Heart left ventricle (tissue), 16 donors: ENCODE measurements around the gene ME1. TPM values are rescaled to one million over a fixed set of nuclear protein-coding genes. Genes with fewer than 3 reads are reported as not detected.
"Not testable (repeated sequence)": the region's sequence is repeated elsewhere in the genome, so short reads cannot be mapped to it uniquely, and the experiment has no call there.

Experiments
- ATAC-seq, 4 donors: fragments of 200-7000 bp; cut with Tn5 transposase; one replicate each; pipeline ENCODE4 v1.9.1; 2020 to 2022; ENCODE audit warnings: moderate library complexity in 4 of 4, mild to moderate bottlenecking in 3 of 4, moderate number of reproducible peaks in 1 of 4
- DNase-seq, 5 donors: peaks; one replicate each; pipeline ENCODE4 v3.0.0-alpha.2; 2020
- H3K27ac ChIP-seq, 12 donors: fragments of 200-600 bp; sonication (generic) in 4 of 12; one replicate each; pipeline versions ENCODE4 v1.5.0 to v1.8.0; 2016 to 2022; ENCODE audit warnings: mild to moderate bottlenecking in 2 of 12
- H3K27me3 ChIP-seq, 9 donors: fragments of 200-600 bp; sonication (generic) in 2 of 9; one replicate each; pipeline versions ENCODE4 v1.5.1 to v1.8.0; 2016 to 2022; ENCODE audit warnings: mild to moderate bottlenecking in 3 of 9
- H3K36me3 ChIP-seq, 9 donors: fragments of 200-600 bp; sonication (generic) in 2 of 9; one replicate each; pipeline versions ENCODE4 v1.5.0 to v1.8.0; 2018 to 2022; ENCODE audit warnings: mild to moderate bottlenecking in 2 of 9
- H3K4me1 ChIP-seq, 12 donors: fragments of 200-600 bp; sonication (generic) in 4 of 12; one replicate each; pipeline versions ENCODE4 v1.5.0 to v1.8.0; 2016 to 2022; ENCODE audit warnings: mild to moderate bottlenecking in 3 of 12
- H3K4me3 ChIP-seq, 12 donors: fragments of 200-600 bp; sonication (generic) in 4 of 12; one replicate each; pipeline versions ENCODE4 v1.5.0 to v1.8.0; 2017 to 2022; ENCODE audit warnings: mild to moderate bottlenecking in 9 of 12, moderate library complexity in 4 of 12
- H3K9me3 ChIP-seq, 12 donors: fragments of 200-600 bp; sonication (generic) in 4 of 12; one replicate each; pipeline versions ENCODE4 v1.5.0 to v1.8.0; 2016 to 2022; ENCODE audit warnings: mild to moderate bottlenecking in 1 of 12
- POLR2A ChIP-seq, 2 donors: fragments of 450-650 bp; IDR thresholded peaks; one replicate each; pipeline ENCODE4 v1.6.1; 2017; ENCODE audit warnings: antibody characterized with exemption in 2 of 2, mild to moderate bottlenecking in 2 of 2, moderate library complexity in 2 of 2
- WGBS, 4 donors: extraction: QIAGEN DNeasy Blood & Tissue Kit in 2 of 4; methylation state at CpG; one replicate each; pipeline versions ENCODE4 v1.1.5 to v1.1.7; 2013 to 2018; 5-methylcytosine and 5-hydroxymethylcytosine counted together
- intact Hi-C, 10 donors: fragments of 100-400 bp; cut with DNase I; formaldehyde crosslinking; loops; one replicate each; pipeline versions ENCODE4 v1.11.1 to v1.14.2; 2022
- polyA plus RNA-seq, 2 donors: library from polyadenylated mRNA; stranded (reverse); fragments of 200-250 nt; gene quantifications; one replicate each; pipeline ENCODE4 v1.2.3, GENCODE V29; 2013
- total RNA-seq, 9 donors: library from RNA; depleted of rRNA in 2 of 9; stranded (reverse); fragments of >200 nt in 2 of 9; fragmentation: NEBNext Ultra II Directional in 3 of 9; extraction: Animal tissue kit (Norgen Biotek cat#: 25700) in 3 of 9; gene quantifications; one replicate each; pipeline versions ENCODE4 v1.1.0 to v1.2.4, GENCODE V29; 2016 to 2023
- TF ChIP-seq, protein P1 (sequence below), 12 donors: fragments of 200-600 bp; sonication (generic) in 4 of 12; IDR thresholded peaks; one replicate each; pipeline versions ENCODE4 v1.5.0 to v1.8.0; 2018 to 2022; ENCODE audit warnings: antibody characterized with exemption in 12 of 12, mild to moderate bottlenecking in 5 of 12
- donor health status: ischemic (EF 13 %, LVEDD 7.1; RV severe dilation, severe dysfunction).
- donor health status: healthy with polysubstance abuse.
- donor health status: DM: no; HTN: yes; CAD: no.
- donor health status: DM: no; HTN: no; CAD: no.
- donor health status: ischemic (EF 25% LVEDD 6.9; RV normal size, moderate dysfunction).
- donor health status: ischemic (EF 25% LVEDD 5.7; RV mildly dilated, moderate dysfunction).
- donor health status: healthy.
- donor health status: DM: yes; HTN: yes; CAD: no.
- donor health status: ischemic (EF 35%, LVEDD 5.7; RV mildly dilated, moderate dysfunction).
- donor health status: nonischemic (EF 11% LVEDD 7.7; RV severe dilation, severe dysfunction).
- donor health status: DM: yes; HTN: yes; CAD: no.
- donor health status: PGD.
- donor health status: ischemic (EF 29% LVEDD 5.4; RV normal size, mild dysfunction).
- donor health status: nonischemic (EF 23%, LVEDD 6.1; RV moderate dilation, normal function).

Gene ME1
- total and polyA plus RNA-seq, 11 donors: 7.0 to 28.5 (median 18.1) TPM

DNA sequence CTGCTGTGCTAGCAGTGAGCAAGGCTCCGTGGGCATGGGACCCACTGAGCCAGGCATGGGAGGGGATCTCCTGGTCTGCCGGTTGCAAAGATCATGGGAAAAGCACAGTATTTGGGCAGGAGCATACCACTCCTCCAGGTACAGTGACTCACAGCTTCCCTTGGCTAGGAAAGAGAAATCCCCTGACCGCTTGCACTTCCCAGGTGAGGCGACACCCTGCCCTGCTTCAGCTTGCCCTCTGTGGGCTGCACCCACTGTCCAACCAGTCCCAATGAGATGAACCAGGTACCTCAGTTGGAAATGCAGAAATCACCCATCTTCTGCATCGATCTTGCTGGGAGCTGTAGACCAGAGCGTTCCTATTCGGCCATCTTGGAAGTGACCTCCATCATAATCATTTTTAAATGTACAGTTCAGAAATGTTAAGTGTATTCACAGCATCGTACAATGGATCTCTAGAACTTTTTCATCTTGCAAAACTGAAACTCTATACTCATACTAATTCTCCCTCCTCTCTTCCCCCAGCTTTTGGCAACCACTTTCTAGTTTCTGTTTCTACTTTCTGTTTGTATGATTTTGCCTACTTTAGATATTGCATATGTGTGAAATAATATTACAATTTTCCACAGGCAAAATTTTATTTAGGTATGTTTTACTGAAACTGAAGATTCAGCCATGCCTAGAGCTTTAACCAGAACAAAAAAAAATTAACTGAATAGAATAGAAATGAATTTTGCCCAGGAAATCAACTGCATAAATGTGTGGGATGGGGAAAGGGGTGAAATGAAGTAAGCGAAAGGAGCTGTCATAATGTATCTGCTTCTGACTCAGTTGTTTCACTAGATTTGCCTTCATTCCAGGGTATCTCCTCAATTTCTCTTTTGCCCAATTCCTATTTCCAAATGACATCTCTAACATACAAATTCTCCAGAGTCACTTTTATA lies 137.7 kb downstream of the ME1 start:
- Histone ChIP-seq H3K36me3 (no peaks in the 10 kb centered on the region), H3K9me3 (peaks cover 0 to 6% (median 0%) of the 10 kb centered on the region in 12 donors), H3K27me3 (no peaks in the 10 kb centered on the region), H3K4me1 (no peaks in the 10 kb centered on the region), H3K4me3 (no peak overlapping the region), H3K27ac (no peak overlapping the region)
- DNase-seq (no peak), ATAC-seq (no peak)
- 87 to 93% (median 90%) methylated on average over 9 of the region's 9 CpGs for WGBS, 4 donors
- intact Hi-C loops: no loop called here
- TF ChIP-seq, protein P1, sequence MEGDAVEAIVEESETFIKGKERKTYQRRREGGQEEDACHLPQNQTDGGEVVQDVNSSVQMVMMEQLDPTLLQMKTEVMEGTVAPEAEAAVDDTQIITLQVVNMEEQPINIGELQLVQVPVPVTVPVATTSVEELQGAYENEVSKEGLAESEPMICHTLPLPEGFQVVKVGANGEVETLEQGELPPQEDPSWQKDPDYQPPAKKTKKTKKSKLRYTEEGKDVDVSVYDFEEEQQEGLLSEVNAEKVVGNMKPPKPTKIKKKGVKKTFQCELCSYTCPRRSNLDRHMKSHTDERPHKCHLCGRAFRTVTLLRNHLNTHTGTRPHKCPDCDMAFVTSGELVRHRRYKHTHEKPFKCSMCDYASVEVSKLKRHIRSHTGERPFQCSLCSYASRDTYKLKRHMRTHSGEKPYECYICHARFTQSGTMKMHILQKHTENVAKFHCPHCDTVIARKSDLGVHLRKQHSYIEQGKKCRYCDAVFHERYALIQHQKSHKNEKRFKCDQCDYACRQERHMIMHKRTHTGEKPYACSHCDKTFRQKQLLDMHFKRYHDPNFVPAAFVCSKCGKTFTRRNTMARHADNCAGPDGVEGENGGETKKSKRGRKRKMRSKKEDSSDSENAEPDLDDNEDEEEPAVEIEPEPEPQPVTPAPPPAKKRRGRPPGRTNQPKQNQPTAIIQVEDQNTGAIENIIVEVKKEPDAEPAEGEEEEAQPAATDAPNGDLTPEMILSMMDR (IDR thresholded peaks at IDR 0.05): no peak
- TF ChIP-seq POLR2A (IDR thresholded peaks at IDR 0.05): no peak

DNA sequence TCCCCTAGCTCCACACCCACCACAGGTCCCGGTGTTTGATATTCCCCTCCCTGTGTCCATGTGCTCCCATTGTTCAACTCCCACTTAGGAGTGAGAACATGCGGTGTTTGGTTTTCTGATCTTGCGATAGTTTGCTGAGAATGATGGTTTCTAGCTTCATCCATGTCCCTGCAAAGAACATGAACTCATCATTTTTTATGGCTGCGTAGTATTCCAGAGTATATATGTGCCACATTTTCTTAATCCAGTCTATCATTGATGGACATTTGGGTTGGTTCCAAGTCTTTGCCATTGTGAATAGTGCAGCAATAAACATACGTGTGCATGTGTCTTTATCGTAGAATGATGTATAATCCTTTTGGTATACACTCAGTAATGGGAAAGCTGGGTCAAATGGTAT lies 143.6 kb downstream of the ME1 start:
- intact Hi-C loops, H3K36me3 ChIP-seq, H3K4me1 ChIP-seq, H3K4me3 ChIP-seq, H3K27ac ChIP-seq, ATAC-seq, H3K27me3 ChIP-seq, DNase-seq: not testable (repeated sequence)
- WGBS, 4 donors: 88 to 97% (median 96%) methylated on average over 6 of the region's 6 CpGs
- H3K9me3 ChIP-seq: peaks cover 0 to 14% (median 0%) of the 10 kb centered on the region in 12 donors

DNA sequence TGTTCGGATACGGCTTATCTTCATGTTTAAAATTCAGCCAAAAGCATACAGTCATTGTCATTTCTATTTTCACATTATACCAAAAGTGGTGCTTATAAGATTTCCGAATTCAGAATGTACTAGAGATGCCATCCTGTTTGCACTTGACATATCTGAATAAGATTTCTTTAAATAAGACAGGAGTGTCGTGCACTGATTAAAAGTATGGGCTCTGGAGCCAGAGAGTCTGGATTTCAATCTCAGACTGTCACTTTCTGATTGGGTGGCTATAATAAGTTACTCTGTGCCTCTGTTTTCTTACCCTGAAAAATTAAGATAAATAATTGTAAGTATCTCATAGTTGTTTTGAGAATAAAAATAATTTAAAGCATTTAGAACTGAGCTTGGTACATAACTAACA lies 144.9 kb downstream of the ME1 start:
- DNase-seq (no peak), ATAC-seq (peak in 1 of 4 donors; percentile 39)
- intact Hi-C loops: no loop called here
- peaks cover 0 to 6% (median 0%) of the 10 kb centered on the region in 12 donors for H3K4me1 ChIP-seq
- no peak overlapping the region for H3K4me3 ChIP-seq
- H3K27me3 ChIP-seq: no peaks in the 10 kb centered on the region
- peak overlapping the region in 1 of 12 donors; percentile 13 for H3K27ac ChIP-seq
- TF ChIP-seq, protein P1 (IDR thresholded peaks at IDR 0.05): no peak
- TF ChIP-seq POLR2A (IDR thresholded peaks at IDR 0.05): no peak
- WGBS, 4 donors: 31 to 46% (median 33%) methylated on average over 4 of the region's 4 CpGs
- peaks cover 0 to 19% (median 0%) of the 10 kb centered on the region in 12 donors for H3K9me3 ChIP-seq
- H3K36me3 ChIP-seq: no peaks in the 10 kb centered on the region

DNA sequence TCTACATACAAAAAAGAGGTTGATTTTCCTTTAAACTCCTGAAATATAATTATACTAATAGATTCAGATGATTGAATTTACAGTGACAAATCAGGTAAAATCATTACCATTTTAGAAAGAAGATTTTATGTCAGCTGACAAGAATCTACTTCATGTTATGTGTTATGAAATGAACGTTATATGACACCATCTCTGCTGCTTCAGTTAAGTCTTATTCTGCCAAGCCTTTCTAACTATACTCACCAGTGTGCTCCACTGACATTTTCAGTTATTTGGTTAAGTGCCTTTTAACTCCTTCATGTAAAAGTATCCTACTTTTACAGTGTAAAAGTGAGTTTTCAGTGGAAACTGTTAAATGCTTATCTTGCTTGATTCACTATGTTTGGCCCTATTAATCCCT lies 157.3 kb downstream of the ME1 start:
- intact Hi-C loops: no loop called here
- no peak overlapping the region for H3K27ac ChIP-seq
- no peaks in the 10 kb centered on the region for H3K27me3 ChIP-seq
- no peaks in the 10 kb centered on the region for H3K4me1 ChIP-seq
- ATAC-seq (no peak), DNase-seq (no peak)
- H3K9me3 ChIP-seq: no peaks in the 10 kb centered on the region
- WGBS, 4 donors: 19 to 39% (median 27%) methylated on average over 1 of the region's 1 CpG
- no peak for TF ChIP-seq POLR2A (IDR thresholded peaks at IDR 0.05)
- TF ChIP-seq, protein P1 (IDR thresholded peaks at IDR 0.05): no peak
- no peak overlapping the region for H3K4me3 ChIP-seq
- H3K36me3 ChIP-seq: no peaks in the 10 kb centered on the region
